ENCODE measurements around the gene RAD51D. TPM values are rescaled to one million over a fixed set of nuclear protein-coding genes. Genes with fewer than 3 reads are reported as not detected.

The RAD51D gene
- total and polyA plus RNA-seq, 10 of the 15 experiments (the other 5 are each of a cell fraction or from before 2014, with no cell fraction given): 2.6 to 29.3 (median 13.5) TPM

GRCh38 chr17:35148144-35148543 is 28.5 kb upstream of the RAD51D start:
- no peak for DNase-seq (ENCODE audit: low read depth, low spot score)
- H3K79me2 ChIP-seq (ENCODE audit: control insufficient read depth, insufficient read depth, low read length): no peaks in the 10 kb centered on the region
- ATAC-seq: no peak
- CTCF ChIA-PET: interaction anchor here (1.6 kb wide), 1 partner anchor 391 kb away, joined by 4 read pairs; no protein-coding TSS in a partner anchor
- TF ChIP-seq TARDBP (IDR thresholded peaks at IDR 0.05; ENCODE audit: borderline replicate concordance) (no peak), E4F1 (IDR thresholded peaks at IDR 0.05; ENCODE audit: borderline replicate concordance, partially characterized antibody) (no peak), ZNF24 (IDR thresholded peaks at IDR 0.05) (no peak), HDAC2 (IDR thresholded peaks at IDR 0.05) (no peak), REST (IDR thresholded peaks at IDR 0.05; ENCODE audit: low read depth, low read length) (no peak), MTA2 (IDR thresholded peaks at IDR 0.05; ENCODE audit: low read depth) (no peak), BCL11A (IDR thresholded peaks at IDR 0.05; ENCODE audit: low read depth, low read length) (no peak), POLR2A (IDR thresholded peaks at IDR 0.05; ENCODE audit: low read depth, low read length) (no peak), NFYB (IDR thresholded peaks at IDR 0.05; ENCODE audit: insufficient read depth, low read depth, low read length) (no peak), ZNF592 (IDR thresholded peaks at IDR 0.05) (no peak)
- no peak overlapping the region for H2AFZ ChIP-seq (ENCODE audit: control insufficient read depth, low read depth, low read length)
- no peak overlapping the region for H3K4me2 ChIP-seq (ENCODE audit: control insufficient read depth, insufficient read depth)
- no TSS peak for BruUV-seq (replicated peaks)
- WGBS (ENCODE audit: insufficient coverage, insufficient replicate concordance, low lambda C conversion rate, missing lambda C conversion rate): 53% methylated on average over 9 of the region's 9 CpGs
- RAD21 ChIA-PET (ENCODE audit: unreplicated experiment): no interaction called here
- no peak overlapping the region for H3K9ac ChIP-seq (ENCODE audit: control insufficient read depth, insufficient read depth, low read length)
- POLR2A ChIA-PET: no interaction called here
- in situ Hi-C loops (cut with MboI): no loop called here
- intact Hi-C loops (cut with micrococcal nuclease; ENCODE audit: unreplicated experiment): loop anchor here (10.0 kb wide), 1 partner anchor 387 kb away; the partner anchor contains the start of gene SLFN12L
- no peak overlapping the region for H3K4me3 ChIP-seq
- no peaks in the 10 kb centered on the region for H3K4me1 ChIP-seq (ENCODE audit: control insufficient read depth, insufficient read depth, low read length)
- H4K20me1 ChIP-seq (ENCODE audit: control insufficient read depth, insufficient read depth): no peaks in the 10 kb centered on the region
- no peak for FAIRE-seq
- no peaks in the 10 kb centered on the region for H3K36me3 ChIP-seq (ENCODE audit: control insufficient read depth in 2 of 2, insufficient read depth in 2 of 2, low read length in 1 of 2)
- no peak overlapping the region for H3K27ac ChIP-seq (ENCODE audit: control insufficient read depth, insufficient read depth)
- SMC1A ChIA-PET (ENCODE audit: uncharacterized antibody, unreplicated experiment): no interaction called here
- H3K27me3 ChIP-seq (replicated peaks in 1 of 2; ENCODE audit: control insufficient read depth in 2 of 2, insufficient read depth in 2 of 2, low read length in 1 of 2): peaks cover 0 to 2% of the 10 kb centered on the region in 2 experiments; a peak in 1 of 4 replicates
- no peaks in the 10 kb centered on the region for H3K9me3 ChIP-seq (replicated peaks; ENCODE audit: control insufficient read depth, insufficient read depth, low read length)
